GM18511 (cell line): ENCODE measurements around the gene NAALADL2.
"Not testable (repeated sequence)": the region's sequence is repeated elsewhere in the genome, so short reads cannot be mapped to it uniquely, and the experiment has no call there.

Experiments used
- ATAC-seq: cut with Tn5 transposase; IDR thresholded peaks from one replicate; pipeline ENCODE4 v1.9.1; 2021; ENCODE audit warnings: mild to moderate bottlenecking, moderate library complexity; ENCODE audit not compliant: unreplicated experiment

The NAALADL2 gene

GRCh38 chr3:175404027-175404426 lies 544.9 kb downstream of the NAALADL2 start:
- ATAC-seq, result no peak

GRCh38 chr3:175404621-175405020 lies 545.5 kb downstream of the NAALADL2 start:
- ATAC-seq, result no peak

GRCh38 chr3:175410251-175410650 lies 551.1 kb downstream of the NAALADL2 start:
- no peak for ATAC-seq

GRCh38 chr3:175411405-175411804 lies 552.3 kb downstream of the NAALADL2 start:
- no peak for ATAC-seq

- no peak for ATAC-seq
These were observed 552.8 kb downstream of the NAALADL2 start for GRCh38 chr3:175411946-175412345.

GRCh38 chr3:175413926-175414325 lies 554.8 kb downstream of the NAALADL2 start:
- no peak for ATAC-seq

- ATAC-seq, result no peak
These were observed 557.5 kb downstream of the NAALADL2 start for GRCh38 chr3:175416600-175416999.

- ATAC-seq, result no peak
These were observed 558.3 kb downstream of the NAALADL2 start for GRCh38 chr3:175417426-175417825.

GRCh38 chr3:175421902-175422301 lies 562.8 kb downstream of the NAALADL2 start:
- no peak for ATAC-seq

- no peak for ATAC-seq
These were observed 563.6 kb downstream of the NAALADL2 start for GRCh38 chr3:175422744-175423143.

GRCh38 chr3:175423848-175424247 lies 564.7 kb downstream of the NAALADL2 start:
- not testable (repeated sequence) for ATAC-seq

- ATAC-seq, result no peak
These were observed 567.7 kb downstream of the NAALADL2 start for GRCh38 chr3:175426805-175427204.

GRCh38 chr3:175428466-175428865 lies 569.3 kb downstream of the NAALADL2 start:
- ATAC-seq, result no peak

- no peak for ATAC-seq
These were observed 572.0 kb downstream of the NAALADL2 start for GRCh38 chr3:175430983-175431773.

- ATAC-seq, result no peak
These were observed 573.4 kb downstream of the NAALADL2 start for GRCh38 chr3:175432376-175433025.

- ATAC-seq, result no peak
These were observed 574.0 kb downstream of the NAALADL2 start for GRCh38 chr3:175433026-175433674.

- no peak for ATAC-seq
These were observed 575.4 kb downstream of the NAALADL2 start for GRCh38 chr3:175434561-175434960.

GRCh38 chr3:175443682-175444081 lies 584.5 kb downstream of the NAALADL2 start:
- ATAC-seq, result no peak

GRCh38 chr3:175445741-175446140 lies 586.6 kb downstream of the NAALADL2 start:
- no peak for ATAC-seq

GRCh38 chr3:175447521-175447920 lies 588.4 kb downstream of the NAALADL2 start:
- no peak for ATAC-seq

GRCh38 chr3:175453361-175453760 lies 594.2 kb downstream of the NAALADL2 start:
- ATAC-seq, result no peak

GRCh38 chr3:175456466-175456865 lies 597.3 kb downstream of the NAALADL2 start:
- no peak for ATAC-seq
